Upper lobe of left lung (tissue), 6 donors: ENCODE results near the gene CFAP92. TPM values are rescaled to one million over a fixed set of nuclear protein-coding genes. Genes with fewer than 3 reads are reported as not detected.
A peak's percentile ranks its signal among the peaks of the same experiment; 100 is the strongest.

Experiments used
- ATAC-seq, 2 donors: fragments of 200-7000 bp; cut with Tn5 transposase; one replicate each; pipeline ENCODE4 v1.9.1; 2022; ENCODE audit warnings: mild to moderate bottlenecking in 2 of 2, moderate library complexity in 2 of 2; ENCODE audit not compliant: low FRiP score in 2 of 2
- DNase-seq, 2 donors: peaks; one replicate each; pipeline ENCODE4 v3.0.0-alpha.2; 2019 to 2020
- H3K27ac ChIP-seq, 4 donors: fragments of 200-600 bp; sonication (generic); one replicate each; pipeline ENCODE4 v1.5.1; 2016 to 2019
- H3K27me3 ChIP-seq, 4 donors: fragments of 200-600 bp; sonication (generic); one replicate each; pipeline ENCODE4 v1.5.1; 2017 to 2019
- H3K36me3 ChIP-seq, 4 donors: fragments of 200-600 bp; sonication (generic); one replicate each; pipeline ENCODE4 v1.5.1; 2016 to 2019
- H3K4me1 ChIP-seq, 4 donors: fragments of 200-600 bp; sonication (generic); one replicate each; pipeline ENCODE4 v1.5.1; 2018 to 2019
- H3K4me3 ChIP-seq, 4 donors: fragments of 200-600 bp; sonication (generic); one replicate each; pipeline ENCODE4 v1.5.1; 2017 to 2019; ENCODE audit warnings: mild to moderate bottlenecking in 2 of 4, moderate library complexity in 1 of 4
- H3K9me3 ChIP-seq, 4 donors: fragments of 200-600 bp; sonication (generic); one replicate each; pipeline ENCODE4 v1.5.1; 2018 to 2019
- CTCF ChIP-seq, 6 experiments: fragments of 450-650 bp in 4 of 6; fragments of 200-600 bp in 2 of 6; sonication (generic) in 2 of 6; IDR thresholded peaks; one replicate each; pipeline ENCODE4 v1.5.1; 2016 to 2019; ENCODE audit warnings: antibody characterized with exemption in 6 of 6
- EP300 ChIP-seq, 4 donors: sonication (generic); formaldehyde crosslinking; IDR thresholded peaks; one replicate each; pipeline ENCODE4 v1.5.1; 2017; ENCODE audit warnings: antibody characterized with exemption in 4 of 4, control low read depth in 2 of 4
- POLR2A ChIP-seq, 4 donors: fragments of 450-650 bp; IDR thresholded peaks; one replicate each; pipeline ENCODE4 v1.5.1; 2016 to 2017; ENCODE audit warnings: antibody characterized with exemption in 4 of 4, mild to moderate bottlenecking in 2 of 4
- POLR2AphosphoS5 ChIP-seq, 2 donors: sonication (generic); formaldehyde crosslinking; IDR thresholded peaks; one replicate each; pipeline ENCODE4 v1.5.1; 2017; ENCODE audit warnings: antibody characterized with exemption in 2 of 2
- WGBS, 2 donors: methylation state at CpG; one replicate each; pipeline ENCODE4 v1.1.5; 2017 to 2018; 5-methylcytosine and 5-hydroxymethylcytosine counted together
- total RNA-seq, 6 donors: library from RNA; depleted of rRNA in 4 of 6; stranded (reverse); fragments of >200 nt in 4 of 6; gene quantifications; one replicate each; pipeline versions ENCODE4 v1.1.0 to v1.2.1, GENCODE V29; 2016 to 2021
- donor health status: DM: no; HTN: no; CAD: no; lungs with moderate emphysema.
- donor health status: DM: no; HTN: yes; CAD: no; lungs with severe emphysema.

Gene CFAP92
- total RNA-seq, 6 donors from 2014 or later = 0.66 to 21.3 (median 5.0) TPM

DNA sequence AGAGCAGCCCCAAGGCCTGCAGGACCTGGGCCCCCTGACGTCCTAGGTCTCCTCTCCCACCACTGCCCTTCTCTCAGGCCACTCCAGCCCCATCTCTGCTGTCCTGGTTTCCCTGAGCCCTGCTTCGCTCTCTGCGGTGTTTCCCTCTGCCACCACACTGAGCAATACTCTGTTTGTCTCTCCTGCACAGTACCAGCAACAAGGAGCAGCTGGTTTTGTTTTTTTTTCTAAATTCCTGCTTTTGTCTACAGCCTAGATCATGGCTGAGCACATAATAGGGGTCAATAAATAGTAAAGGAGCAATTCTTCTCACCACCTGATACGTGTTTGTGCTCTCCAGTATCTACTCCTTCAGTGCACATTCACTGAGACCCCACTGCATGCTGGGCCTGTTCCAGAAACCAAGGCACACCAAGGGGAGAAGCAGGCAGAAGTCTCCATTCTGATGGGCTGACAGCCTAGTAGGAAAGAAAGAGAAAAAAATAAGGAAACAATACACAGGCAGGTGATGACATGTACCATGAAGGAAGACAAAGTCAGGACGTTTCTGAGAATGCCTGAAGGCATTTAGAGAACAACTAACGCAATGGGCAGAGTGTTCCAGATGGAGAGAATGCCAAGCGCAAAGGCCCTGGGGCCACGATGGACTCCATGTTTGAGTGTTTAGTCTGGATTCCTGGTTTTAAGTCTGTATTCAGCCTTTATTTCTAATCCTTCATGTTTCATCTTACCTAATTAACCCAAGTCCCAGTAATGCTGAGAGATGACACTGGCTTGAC is 120.4 kb downstream of the CFAP92 start:
- peaks cover 8 to 12% (median 9%) of the 10 kb centered on the region in 4 donors for H3K4me1 ChIP-seq
- H3K4me3 ChIP-seq = no peak overlapping the region
- ATAC-seq (no peak), DNase-seq (no peak)
- TF ChIP-seq CTCF (IDR thresholded peaks at IDR 0.05) = no peak
- no peak for TF ChIP-seq POLR2A (IDR thresholded peaks at IDR 0.05)
- TF ChIP-seq EP300 (IDR thresholded peaks at IDR 0.05) = no peak
- no peak for TF ChIP-seq POLR2AphosphoS5 (IDR thresholded peaks at IDR 0.05)
- no peaks in the 10 kb centered on the region for H3K9me3 ChIP-seq
- 70 to 77% methylated on average over 8 of the region's 8 CpGs for whole genome bisulfite sequencing, 2 donors
- H3K27ac ChIP-seq = no peak overlapping the region
- H3K27me3 ChIP-seq = no peaks in the 10 kb centered on the region
- no peaks in the 10 kb centered on the region for H3K36me3 ChIP-seq

DNA sequence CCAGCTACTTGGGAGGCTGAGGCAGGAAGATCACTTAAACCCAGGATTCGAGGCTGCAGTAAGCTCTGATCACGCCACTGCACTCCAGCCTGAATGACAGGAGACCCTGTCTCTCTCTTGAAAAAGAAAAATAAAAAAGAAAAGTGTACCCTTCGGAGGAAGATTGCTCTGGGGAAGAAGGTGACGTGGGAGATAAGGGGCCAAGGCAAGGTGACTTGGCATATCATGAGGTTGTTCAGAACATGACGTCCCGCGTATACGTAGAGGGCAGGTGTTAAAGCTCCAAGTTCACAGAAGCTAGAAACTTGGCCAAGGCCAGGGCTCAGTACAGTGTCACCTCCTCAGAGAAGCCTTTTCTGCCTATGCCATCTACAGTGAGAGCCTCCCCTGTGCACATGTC is 121.1 kb downstream of the CFAP92 start:
- Histone ChIP-seq H3K27ac (no peak overlapping the region), H3K36me3 (no peaks in the 10 kb centered on the region), H3K27me3 (no peaks in the 10 kb centered on the region), H3K4me1 (peaks cover under 1 to 5% (median 2%) of the 10 kb centered on the region in 4 donors), H3K9me3 (no peaks in the 10 kb centered on the region), H3K4me3 (no peak overlapping the region)
- TF ChIP-seq POLR2AphosphoS5 (IDR thresholded peaks at IDR 0.05) = no peak
- no peak for TF ChIP-seq EP300 (IDR thresholded peaks at IDR 0.05)
- no peak for TF ChIP-seq CTCF (IDR thresholded peaks at IDR 0.05)
- no peak for TF ChIP-seq POLR2A (IDR thresholded peaks at IDR 0.05)
- DNase-seq = no peak
- ATAC-seq = peak in 1 of 2 donors; percentile 20
- 88 to 92% methylated on average over 8 of the region's 8 CpGs for WGBS, 2 donors

GRCh38 chr3:128872282-128872681 is 121.6 kb downstream of the CFAP92 start:
- TF ChIP-seq CTCF (IDR thresholded peaks at IDR 0.05) (no peak), POLR2A (IDR thresholded peaks at IDR 0.05) (no peak), EP300 (IDR thresholded peaks at IDR 0.05) (no peak), POLR2AphosphoS5 (IDR thresholded peaks at IDR 0.05) (no peak)
- no peaks in the 10 kb centered on the region for H3K36me3 ChIP-seq
- no peak overlapping the region for H3K27ac ChIP-seq
- H3K4me1 ChIP-seq = peaks cover 0 to under 1% (median 0%) of the 10 kb centered on the region in 4 donors
- H3K9me3 ChIP-seq = no peaks in the 10 kb centered on the region
- no peaks in the 10 kb centered on the region for H3K27me3 ChIP-seq
- no peak overlapping the region for H3K4me3 ChIP-seq
- ATAC-seq (no peak), DNase-seq (no peak)
- WGBS, 2 donors = 85 to 88% methylated on average over 4 of the region's 4 CpGs

DNA sequence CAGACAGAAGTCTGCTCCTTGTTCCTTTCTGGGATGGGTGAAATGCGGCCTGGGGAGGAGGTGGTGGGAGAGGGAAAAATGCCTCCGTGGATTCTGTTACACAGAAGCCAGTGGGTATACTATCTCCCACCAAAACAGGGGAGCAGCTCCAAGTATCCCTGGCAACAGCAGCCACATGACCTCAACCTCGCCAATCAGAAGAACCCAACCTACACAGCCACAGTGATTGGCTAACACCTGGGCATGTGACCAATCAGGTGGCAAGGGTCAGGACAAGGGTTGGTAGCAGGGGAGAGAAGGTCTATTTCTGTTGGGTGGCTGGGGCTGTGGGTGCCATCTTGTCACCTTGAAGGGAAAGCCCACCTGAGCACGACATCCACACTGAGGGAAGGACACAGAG is 123.5 kb downstream of the CFAP92 start:
- H3K9me3 ChIP-seq = no peaks in the 10 kb centered on the region
- ATAC-seq = no peak
- no peak for TF ChIP-seq EP300 (IDR thresholded peaks at IDR 0.05)
- no peak for TF ChIP-seq POLR2AphosphoS5 (IDR thresholded peaks at IDR 0.05)
- TF ChIP-seq POLR2A (IDR thresholded peaks at IDR 0.05) = no peak
- TF ChIP-seq CTCF (IDR thresholded peaks at IDR 0.05) = no peak
- H3K27ac ChIP-seq = no peak overlapping the region
- H3K4me3 ChIP-seq = no peak overlapping the region
- no peaks in the 10 kb centered on the region for H3K27me3 ChIP-seq
- DNase-seq = no peak
- no peaks in the 10 kb centered on the region for H3K36me3 ChIP-seq
- no peaks in the 10 kb centered on the region for H3K4me1 ChIP-seq
- WGBS, 2 donors = 88 to 94% methylated on average over 4 of the region's 4 CpGs
